SK-N-SH (cell line): Measurements from ENCODE around the gene CTSL. TPM values are rescaled to one million over a fixed set of nuclear protein-coding genes. Genes with fewer than 3 reads are reported as not detected.

Experiments
- CTCF ChIA-PET: fragments of 300-600, 350-600 bp; formaldehyde crosslinking; extraction: SDS; loops from one replicate; lab custom pipeline; 2021; lab: Yijun Ruan, JAX
- POLR2A ChIA-PET: fragments of 350-600 bp; sonication (Branson Sonifier 250); formaldehyde crosslinking; extraction: SDS; loops from one replicate; lab custom pipeline; 2020; ENCODE audit warnings: antibody characterized with exemption, inconsistent platforms; lab: Yijun Ruan, JAX
- DNase-seq: peaks from one replicate; pipeline ENCODE4 v3.0.0; 2012
- H2AFZ ChIP-seq: fragments of 200-600 bp; sonication (generic); 2 replicates; pipeline ENCODE4 v1.8.1; 2016; ENCODE audit warnings: antibody characterized with exemption, mild to moderate bottlenecking, low read depth
- H3F3A ChIP-seq: fragments of 200-600 bp; sonication (generic); replicated peaks from 2 replicates; pipeline ENCODE3; 2016; ENCODE audit warnings: antibody characterized with exemption, mild to moderate bottlenecking; ENCODE audit not compliant: insufficient read depth
- H3K27ac ChIP-seq, 2 experiments: fragments of 200-500 bp in 1 of 2; fragments of 200-600 bp in 1 of 2; sonication (Bioruptor generic) in 1 of 2; sonication (generic), shearing (Covaris generic) in 1 of 2; 2 replicates each; pipeline versions ENCODE4 v1.5.1 to v1.6.1; 2014 to 2016; ENCODE audit warnings: low read depth in 2 of 2, inconsistent platforms in 1 of 2, low read length in 1 of 2, mild to moderate bottlenecking in 1 of 2, mixed read lengths in 1 of 2
- H3K27me3 ChIP-seq: fragments of 200-600 bp; sonication (generic), shearing (Covaris generic); 2 replicates; pipeline ENCODE4 v1.6.1; 2016; ENCODE audit warnings: mixed run types; ENCODE audit not compliant: insufficient read depth
- H3K36me3 ChIP-seq, 2 experiments: fragments of 200-500 bp in 1 of 2; fragments of 200-600 bp in 1 of 2; sonication (Bioruptor generic) in 1 of 2; sonication (generic) in 1 of 2; replicated peaks in 1 of 2; 2 replicates each; pipeline versions ENCODE3 to v1.5.1; 2014 to 2016; ENCODE audit warnings: low read length in 1 of 2, mild to moderate bottlenecking in 1 of 2; ENCODE audit not compliant: insufficient read depth in 2 of 2, control insufficient read depth in 1 of 2
- H3K4me1 ChIP-seq, 2 experiments: fragments of 200-500 bp in 1 of 2; fragments of 200-600 bp in 1 of 2; sonication (Bioruptor generic) in 1 of 2; sonication (generic), shearing (Covaris generic) in 1 of 2; 2 replicates each; pipeline versions ENCODE4 v1.5.1 to v1.6.1; 2014 to 2016; ENCODE audit warnings: low read depth in 1 of 2, low read length in 1 of 2, mixed run types in 1 of 2; ENCODE audit not compliant: insufficient read depth in 2 of 2, control insufficient read depth in 1 of 2
- H3K4me2 ChIP-seq: fragments of 200-600 bp; sonication (generic), shearing (Covaris generic); 2 replicates; pipeline ENCODE4 v1.6.1; 2017; ENCODE audit warnings: mixed run types
- H3K4me3 ChIP-seq, 2 experiments: fragments of 200-500 bp in 1 of 2; fragments of 200-600 bp in 1 of 2; sonication (Bioruptor generic) in 1 of 2; sonication (generic), shearing (Covaris generic) in 1 of 2; 2 replicates each; pipeline versions ENCODE4 v1.5.1 to v1.8.1; 2014 to 2016; ENCODE audit warnings: low read depth in 2 of 2, inconsistent platforms in 1 of 2, low read length in 1 of 2, mild to moderate bottlenecking in 1 of 2, mixed read lengths in 1 of 2, moderate library complexity in 1 of 2
- H3K79me2 ChIP-seq: fragments of 200-600 bp; sonication (generic); 2 replicates; pipeline ENCODE4 v1.8.1; 2017; ENCODE audit warnings: mild to moderate bottlenecking; ENCODE audit not compliant: insufficient read depth
- H3K9ac ChIP-seq: fragments of 200-600 bp; sonication (generic); 2 replicates; pipeline ENCODE4 v1.6.1; 2017; ENCODE audit warnings: mixed run types
- H3K9me2 ChIP-seq: fragments of 200-600 bp; sonication (generic); 2 replicates; pipeline ENCODE4 v1.6.1; 2017; ENCODE audit warnings: mixed run types
- H3K9me3 ChIP-seq: fragments of 200-600 bp; sonication (generic); 2 replicates; pipeline ENCODE4 v1.6.1; 2017; ENCODE audit warnings: mixed run types, mild to moderate bottlenecking, moderate library complexity
- H4K20me1 ChIP-seq: fragments of 200-600 bp; sonication (generic); 2 replicates; pipeline ENCODE4 v1.6.1; 2017; ENCODE audit warnings: mild to moderate bottlenecking, mixed run types; ENCODE audit not compliant: insufficient read depth
- CHD2 ChIP-seq: fragments of 150-350 bp; IDR thresholded peaks from 2 replicates; pipeline ENCODE4 v1.6.1; 2018; ENCODE audit warnings: low read length; ENCODE audit not compliant: partially characterized antibody
- EP300 ChIP-seq, 2 experiments: IDR thresholded peaks; 2 replicates each; pipeline versions ENCODE4 v1.4.0 to v1.6.1; 2012; ENCODE audit warnings: borderline replicate concordance in 1 of 2, low read depth in 1 of 2, low read length in 1 of 2
- FOSL2 ChIP-seq: IDR thresholded peaks from 2 replicates; pipeline ENCODE4 v1.4.0; 2012; ENCODE audit warnings: low read depth, mild to moderate bottlenecking, moderate library complexity, borderline replicate concordance
- GABPA ChIP-seq: IDR thresholded peaks from 2 replicates; pipeline ENCODE4 v1.4.0; 2012; ENCODE audit warnings: low read depth, mild to moderate bottlenecking
- GATA2 ChIP-seq: sonication (generic); formaldehyde crosslinking; IDR thresholded peaks from 2 replicates; pipeline ENCODE4 v1.5.0; 2020; ENCODE audit warnings: mild to moderate bottlenecking, missing genetic modification reagents
- IRF3 ChIP-seq: fragments of 150-350 bp; IDR thresholded peaks from 2 replicates; pipeline ENCODE4 v1.6.1; 2016; ENCODE audit warnings: mild to moderate bottlenecking, low read depth, low read length
- NRF1 ChIP-seq: IDR thresholded peaks from 2 replicates; pipeline ENCODE4 v1.6.1; 2012; ENCODE audit warnings: low read depth, mild to moderate bottlenecking, low read length
- PBX3 ChIP-seq: IDR thresholded peaks from 2 replicates; pipeline ENCODE4; 2012
- RFX5 ChIP-seq: IDR thresholded peaks from 2 replicates; pipeline ENCODE4 v1.6.1; 2012; ENCODE audit warnings: mild to moderate bottlenecking, improper control_type of control experiment, low read length
- RXRA ChIP-seq: IDR thresholded peaks from 2 replicates; pipeline ENCODE4 v1.4.0; 2012; ENCODE audit warnings: low read depth, mild to moderate bottlenecking, borderline replicate concordance
- SIN3A ChIP-seq: IDR thresholded peaks from 2 replicates; pipeline ENCODE4 v1.6.1; 2012; ENCODE audit warnings: low read depth, mild to moderate bottlenecking, low read length, moderate library complexity, borderline replicate concordance
- TAF1 ChIP-seq: IDR thresholded peaks from 2 replicates; pipeline ENCODE4 v1.6.1; 2012; ENCODE audit warnings: low read depth, mild to moderate bottlenecking, low read length, moderate library complexity, borderline replicate concordance
- TEAD4 ChIP-seq: IDR thresholded peaks from 2 replicates; pipeline ENCODE4 v1.4.0; 2012; ENCODE audit warnings: mild to moderate bottlenecking, borderline replicate concordance; ENCODE audit not compliant: insufficient read depth
- USF1 ChIP-seq: IDR thresholded peaks from 2 replicates; pipeline ENCODE4 v1.4.0; 2012; ENCODE audit warnings: low read depth, borderline replicate concordance
- YY1 ChIP-seq: IDR thresholded peaks from 2 replicates; pipeline ENCODE4 v1.4.0; 2012; ENCODE audit warnings: low read depth, mild to moderate bottlenecking
- ZBTB33 ChIP-seq: IDR thresholded peaks from 2 replicates; pipeline ENCODE4 v1.4.0; 2012; ENCODE audit warnings: low read depth, borderline replicate concordance
- WGBS: methylation state at CpG from one replicate; pipeline ENCODE4 v1.1.6; 2017; ENCODE audit warnings: low lambda C conversion rate; 5-methylcytosine and 5-hydroxymethylcytosine counted together
- polyA plus RNA-seq, 3 experiments: library from polyadenylated mRNA; depleted of rRNA; stranded (reverse); fragments of >200 nt; gene quantifications; 2 replicates each; pipeline ENCODE4 v1.2.3, GENCODE V29; 2012

CTSL gene
- polyA plus RNA-seq, 1 of the 3 experiments (the other 2 are of a cell fraction) = 98.3 TPM

- TF ChIP-seq EP300 (IDR thresholded peaks at IDR 0.05; ENCODE audit: borderline replicate concordance in 1 of 2, low read depth in 1 of 2, low read length in 1 of 2) (no peak), RFX5 (no peak)
- TF ChIP-seq, all 33 proteins: peak for 0
Observed at GRCh38 chr9:87763286-87763685, 37.4 kb downstream of the CTSL start (continued).

GRCh38 chr9:87765521-87765920 lies 39.6 kb downstream of the CTSL start:
- Histone ChIP-seq H3K4me3 (no peak overlapping the region), H3K9ac (no peak overlapping the region), H3K27me3 (no peaks in the 10 kb centered on the region), H3K9me2 (no peaks in the 10 kb centered on the region), H3K4me2 (no peak overlapping the region), H2AFZ (no peak overlapping the region), H3K27ac (no peak overlapping the region), H4K20me1 (no peaks in the 10 kb centered on the region), H3K9me3 (no peaks in the 10 kb centered on the region), H3K79me2 (no peaks in the 10 kb centered on the region), H3F3A (no peaks in the 10 kb centered on the region), H3K36me3 (no peaks in the 10 kb centered on the region), H3K4me1 (no peaks in the 10 kb centered on the region)
- TF ChIP-seq RFX5 (no peak), PBX3 (no peak), TAF1 (no peak), FOSL2 (no peak), SIN3A (no peak), CHD2 (no peak), IRF3 (no peak)
- DNase-seq = no peak
- POLR2A ChIA-PET = no interaction called here
- CTCF ChIA-PET = no interaction called here

- Histone ChIP-seq H3K9me3 (no peaks in the 10 kb centered on the region), H3F3A (no peaks in the 10 kb centered on the region), H3K27ac (no peak overlapping the region), H3K27me3 (no peaks in the 10 kb centered on the region), H3K4me2 (no peak overlapping the region), H3K9me2 (no peaks in the 10 kb centered on the region), H3K36me3 (no peaks in the 10 kb centered on the region), H3K4me3 (no peak overlapping the region), H4K20me1 (no peaks in the 10 kb centered on the region), H3K79me2 (no peaks in the 10 kb centered on the region), H3K9ac (no peak overlapping the region), H2AFZ (no peak overlapping the region), H3K4me1 (no peaks in the 10 kb centered on the region)
- DNase-seq = no peak
- WGBS = 8% methylated on average over 1 of the region's 1 CpG
- TF ChIP-seq RFX5 (no peak), NRF1 (no peak), PBX3 (no peak), YY1 (no peak), TEAD4 (no peak), IRF3 (no peak), ZBTB33 (no peak), RXRA (no peak), SIN3A (no peak), GATA2 (CRISPR knock-in tag) (no peak), TAF1 (no peak), USF1 (no peak), GABPA (no peak)
- ChIA-PET CTCF (no interaction called here), POLR2A (no interaction called here)
Observed at GRCh38 chr9:87766697-87767096, 40.8 kb downstream of the CTSL start.
